22Rv1 (cell line): ENCODE results near the gene KHDRBS1.

Experiments
- ZFX ChIP-seq: fragments of 450-650 bp; IDR thresholded peaks from 2 replicates; pipeline ENCODE4 v1.6.1; 2017; ENCODE audit warnings: antibody characterized with exemption, borderline replicate concordance
- TF ChIP-seq, protein P1 (sequence below): fragments of 450-650 bp; IDR thresholded peaks from 2 replicates; pipeline ENCODE4 v1.5.1; 2017; ENCODE audit warnings: mild to moderate bottlenecking

- TF ChIP-seq, protein P1, sequence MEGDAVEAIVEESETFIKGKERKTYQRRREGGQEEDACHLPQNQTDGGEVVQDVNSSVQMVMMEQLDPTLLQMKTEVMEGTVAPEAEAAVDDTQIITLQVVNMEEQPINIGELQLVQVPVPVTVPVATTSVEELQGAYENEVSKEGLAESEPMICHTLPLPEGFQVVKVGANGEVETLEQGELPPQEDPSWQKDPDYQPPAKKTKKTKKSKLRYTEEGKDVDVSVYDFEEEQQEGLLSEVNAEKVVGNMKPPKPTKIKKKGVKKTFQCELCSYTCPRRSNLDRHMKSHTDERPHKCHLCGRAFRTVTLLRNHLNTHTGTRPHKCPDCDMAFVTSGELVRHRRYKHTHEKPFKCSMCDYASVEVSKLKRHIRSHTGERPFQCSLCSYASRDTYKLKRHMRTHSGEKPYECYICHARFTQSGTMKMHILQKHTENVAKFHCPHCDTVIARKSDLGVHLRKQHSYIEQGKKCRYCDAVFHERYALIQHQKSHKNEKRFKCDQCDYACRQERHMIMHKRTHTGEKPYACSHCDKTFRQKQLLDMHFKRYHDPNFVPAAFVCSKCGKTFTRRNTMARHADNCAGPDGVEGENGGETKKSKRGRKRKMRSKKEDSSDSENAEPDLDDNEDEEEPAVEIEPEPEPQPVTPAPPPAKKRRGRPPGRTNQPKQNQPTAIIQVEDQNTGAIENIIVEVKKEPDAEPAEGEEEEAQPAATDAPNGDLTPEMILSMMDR = no peak
- no peak for TF ChIP-seq ZFX
These were observed 77.5 kb downstream of the KHDRBS1 start for GRCh38 chr1:32091176-32091575.
